HG02678 (cell line): Measurements from ENCODE around the gene APOA4.

Experiments
- ATAC-seq: cut with Tn5 transposase; IDR thresholded peaks from one replicate; pipeline ENCODE4 v1.9.1; 2021; ENCODE audit warnings: mild to moderate bottlenecking, moderate library complexity; ENCODE audit not compliant: unreplicated experiment

APOA4 gene

DNA sequence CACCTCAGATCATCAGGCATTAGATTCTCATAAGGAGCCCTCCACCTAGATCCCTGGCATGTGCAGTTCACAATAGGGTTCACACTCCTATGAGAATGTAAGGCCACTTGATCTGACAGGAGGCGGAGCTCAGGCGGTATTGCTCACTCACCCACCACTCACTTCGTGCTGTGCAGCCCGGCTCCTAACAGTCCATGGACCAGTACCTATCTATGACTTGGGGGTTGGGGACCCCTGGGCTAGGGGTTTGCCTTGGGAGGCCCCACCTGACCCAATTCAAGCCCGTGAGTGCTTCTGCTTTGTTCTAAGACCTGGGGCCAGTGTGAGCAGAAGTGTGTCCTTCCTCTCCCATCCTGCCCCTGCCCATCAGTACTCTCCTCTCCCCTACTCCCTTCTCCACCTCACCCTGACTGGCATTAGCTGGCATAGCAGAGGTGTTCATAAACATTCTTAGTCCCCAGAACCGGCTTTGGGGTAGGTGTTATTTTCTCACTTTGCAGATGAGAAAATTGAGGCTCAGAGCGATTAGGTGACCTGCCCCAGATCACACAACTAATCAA, 8.8 kb upstream of the APOA4 start:
- ATAC-seq, result no peak

DNA sequence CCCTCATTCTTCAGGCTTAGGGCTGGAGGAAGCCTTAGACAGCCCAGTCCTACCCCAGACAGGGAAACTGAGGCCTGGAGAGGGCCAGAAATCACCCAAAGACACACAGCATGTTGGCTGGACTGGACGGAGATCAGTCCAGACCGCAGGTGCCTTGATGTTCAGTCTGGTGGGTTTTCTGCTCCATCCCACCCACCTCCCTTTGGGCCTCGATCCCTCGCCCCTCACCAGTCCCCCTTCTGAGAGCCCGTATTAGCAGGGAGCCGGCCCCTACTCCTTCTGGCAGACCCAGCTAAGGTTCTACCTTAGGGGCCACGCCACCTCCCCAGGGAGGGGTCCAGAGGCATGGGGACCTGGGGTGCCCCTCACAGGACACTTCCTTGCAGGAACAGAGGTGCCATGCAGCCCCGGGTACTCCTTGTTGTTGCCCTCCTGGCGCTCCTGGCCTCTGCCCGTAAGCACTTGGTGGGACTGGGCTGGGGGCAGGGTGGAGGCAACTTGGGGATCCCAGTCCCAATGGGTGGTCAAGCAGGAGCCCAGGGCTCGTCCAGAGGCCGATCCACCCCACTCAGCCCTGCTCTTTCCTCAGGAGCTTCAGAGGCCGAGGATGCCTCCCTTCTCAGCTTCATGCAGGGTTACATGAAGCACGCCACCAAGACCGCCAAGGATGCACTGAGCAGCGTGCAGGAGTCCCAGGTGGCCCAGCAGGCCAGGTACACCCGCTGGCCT, 7.2 kb upstream of the APOA4 start:
- no peak for ATAC-seq

GRCh38 chr11:116829525-116830183, 6.5 kb upstream of the APOA4 start, which contains the start of gene APOC3:
Gene APOC3 (plus strand): TSS chr11:116829907. CDS start chr11:116830583, 676 bp downstream.
- no peak for ATAC-seq

GRCh38 chr11:116828632-116829524, 5.8 kb upstream of the APOA4 start:
- no peak for ATAC-seq

DNA sequence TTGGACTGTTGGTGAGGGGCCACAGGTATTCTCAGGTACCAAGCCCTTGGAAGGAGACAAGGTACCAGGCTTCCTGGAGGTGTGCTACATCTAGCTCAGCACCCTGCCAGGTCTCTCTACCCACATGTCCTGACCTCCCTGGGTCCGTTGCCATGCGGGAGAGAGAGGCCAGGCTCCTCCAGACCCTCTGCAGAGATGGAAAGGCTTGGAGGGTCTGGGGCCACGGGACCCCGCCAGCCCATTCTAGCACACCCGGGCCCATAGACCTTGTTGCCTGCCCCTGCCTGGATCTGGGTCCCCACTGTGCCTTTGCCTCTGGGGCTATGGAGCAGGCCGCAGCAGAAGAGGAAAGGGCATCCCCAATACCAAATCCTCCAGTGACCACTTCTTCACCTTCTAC, 4.4 kb upstream of the APOA4 start:
- ATAC-seq, result no peak

- ATAC-seq, result no peak
Observed at GRCh38 chr11:116826751-116827431, 3.8 kb upstream of the APOA4 start.

- no peak for ATAC-seq
Observed at GRCh38 chr11:116825854-116826750, 3.0 kb upstream of the APOA4 start.

- ATAC-seq, result no peak
Observed at GRCh38 chr11:116825434-116825833, 2.3 kb upstream of the APOA4 start.

DNA sequence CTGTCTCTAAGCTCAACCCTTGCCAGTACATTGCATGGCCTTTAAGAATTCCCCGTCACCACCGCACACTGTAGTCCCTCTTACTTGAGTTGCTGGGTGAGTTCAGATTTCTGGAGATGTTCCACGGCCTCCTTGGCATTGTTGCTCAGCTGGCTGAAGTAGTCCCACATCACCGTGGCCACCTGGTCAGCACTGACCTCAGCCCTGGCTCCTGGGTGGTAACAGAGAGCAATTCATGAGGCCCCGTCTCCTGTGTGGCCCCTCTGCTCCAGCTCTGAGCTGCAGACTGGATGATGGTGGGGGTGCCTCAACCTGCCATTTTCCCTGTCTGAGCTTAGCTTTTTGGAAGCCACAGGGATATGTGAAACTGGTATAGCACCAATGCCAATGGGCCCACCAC, 529 bp downstream of the APOA4 start:
- no peak for ATAC-seq

GRCh38 chr11:116821050-116821918, 1.8 kb downstream of the APOA4 start:
- no peak for ATAC-seq

DNA sequence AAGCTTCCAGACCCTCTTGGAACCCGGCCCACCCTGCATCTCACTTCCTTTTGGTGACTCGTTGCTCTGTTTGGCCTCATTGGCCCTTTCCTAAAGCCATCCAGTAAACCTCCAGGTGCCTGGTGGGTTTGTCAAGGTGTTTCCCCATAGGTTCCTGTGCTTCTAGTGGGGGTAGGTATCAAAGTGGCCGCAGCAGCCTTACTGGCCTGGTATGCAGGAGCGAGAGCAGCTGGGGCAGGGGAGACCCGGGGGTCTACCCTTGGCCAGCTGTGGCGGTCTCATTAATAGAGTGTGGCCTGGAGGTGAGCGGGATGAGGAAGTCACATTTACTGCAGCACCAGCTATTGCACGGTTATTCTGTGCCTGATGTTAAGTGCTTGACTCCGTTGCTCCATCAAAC, 4.1 kb downstream of the APOA4 start:
- no peak for ATAC-seq

DNA sequence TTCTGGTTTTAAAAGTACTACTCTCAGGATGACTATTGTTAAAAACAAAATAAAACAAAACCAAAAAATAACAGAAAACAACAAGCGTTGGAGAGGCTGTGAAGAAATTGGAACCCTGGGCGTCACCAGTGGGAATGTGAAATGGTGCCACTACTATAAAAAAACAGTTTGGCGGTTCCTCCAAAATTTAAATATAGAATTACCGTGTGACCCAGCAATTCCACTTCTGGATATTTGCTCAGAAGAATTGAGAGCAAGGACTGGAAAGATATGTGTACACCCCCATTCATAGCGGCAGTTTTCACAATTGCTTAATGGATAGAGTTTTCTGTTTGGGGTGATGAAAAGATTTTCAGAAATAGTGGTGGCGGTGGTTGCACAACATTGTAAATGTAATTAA, 8.6 kb downstream of the APOA4 start:
- ATAC-seq, result no peak

DNA sequence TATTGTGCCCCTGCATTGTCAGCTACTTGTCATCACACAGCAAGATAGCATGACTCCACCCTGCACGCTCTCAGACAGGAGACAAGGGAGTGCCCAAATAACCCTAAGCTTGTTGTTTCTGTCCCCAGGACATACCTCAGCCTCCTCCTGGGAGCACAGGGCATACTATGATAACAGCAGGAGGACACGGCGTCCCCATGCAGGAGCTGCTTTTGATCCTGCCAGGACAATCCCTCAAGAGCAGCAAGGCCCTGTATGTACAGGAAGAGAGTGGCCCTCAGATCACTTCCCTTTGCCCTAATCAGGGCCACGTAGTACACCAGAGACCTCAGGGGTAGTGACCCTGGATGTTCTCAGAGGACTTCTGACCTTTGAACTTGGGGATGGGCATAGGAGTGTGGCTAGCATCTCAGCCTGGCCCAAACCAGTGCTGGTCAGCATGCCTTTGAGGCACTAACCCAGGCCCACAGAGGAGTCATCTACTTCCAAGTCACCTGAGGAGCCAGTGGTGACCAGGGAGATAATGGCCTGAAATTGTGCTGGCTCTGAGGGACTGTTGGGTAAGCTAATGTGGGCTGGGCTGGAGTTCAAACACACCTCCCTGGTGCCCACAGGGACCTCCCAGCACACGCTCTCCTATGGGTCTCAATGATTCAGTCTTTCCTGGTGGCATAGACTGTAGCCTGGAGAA, 9.2 kb downstream of the APOA4 start:
- no peak for ATAC-seq

- no peak for ATAC-seq
Observed at GRCh38 chr11:116813170-116813569, 9.9 kb downstream of the APOA4 start.

DNA sequence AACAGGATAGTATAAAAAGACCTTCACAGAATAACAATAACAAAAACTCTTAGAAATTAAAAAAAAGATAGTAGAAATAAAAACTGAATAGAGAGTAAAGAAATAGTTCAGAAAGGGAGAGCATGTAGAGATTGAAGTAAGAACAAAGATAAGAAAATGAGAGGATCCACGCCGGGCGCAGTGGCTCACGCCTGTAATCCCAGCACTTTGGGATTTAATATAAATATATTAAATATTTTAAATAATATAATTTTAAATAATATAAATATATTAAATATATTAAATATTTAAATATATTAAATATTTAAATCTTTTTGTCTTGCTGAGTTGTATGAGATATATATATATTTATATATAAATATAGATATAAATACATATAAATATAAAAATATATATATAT, 11.0 kb downstream of the APOA4 start:
- no peak for ATAC-seq

- ATAC-seq, result no peak
Observed at GRCh38 chr11:116811194-116811593, 11.9 kb downstream of the APOA4 start.

DNA sequence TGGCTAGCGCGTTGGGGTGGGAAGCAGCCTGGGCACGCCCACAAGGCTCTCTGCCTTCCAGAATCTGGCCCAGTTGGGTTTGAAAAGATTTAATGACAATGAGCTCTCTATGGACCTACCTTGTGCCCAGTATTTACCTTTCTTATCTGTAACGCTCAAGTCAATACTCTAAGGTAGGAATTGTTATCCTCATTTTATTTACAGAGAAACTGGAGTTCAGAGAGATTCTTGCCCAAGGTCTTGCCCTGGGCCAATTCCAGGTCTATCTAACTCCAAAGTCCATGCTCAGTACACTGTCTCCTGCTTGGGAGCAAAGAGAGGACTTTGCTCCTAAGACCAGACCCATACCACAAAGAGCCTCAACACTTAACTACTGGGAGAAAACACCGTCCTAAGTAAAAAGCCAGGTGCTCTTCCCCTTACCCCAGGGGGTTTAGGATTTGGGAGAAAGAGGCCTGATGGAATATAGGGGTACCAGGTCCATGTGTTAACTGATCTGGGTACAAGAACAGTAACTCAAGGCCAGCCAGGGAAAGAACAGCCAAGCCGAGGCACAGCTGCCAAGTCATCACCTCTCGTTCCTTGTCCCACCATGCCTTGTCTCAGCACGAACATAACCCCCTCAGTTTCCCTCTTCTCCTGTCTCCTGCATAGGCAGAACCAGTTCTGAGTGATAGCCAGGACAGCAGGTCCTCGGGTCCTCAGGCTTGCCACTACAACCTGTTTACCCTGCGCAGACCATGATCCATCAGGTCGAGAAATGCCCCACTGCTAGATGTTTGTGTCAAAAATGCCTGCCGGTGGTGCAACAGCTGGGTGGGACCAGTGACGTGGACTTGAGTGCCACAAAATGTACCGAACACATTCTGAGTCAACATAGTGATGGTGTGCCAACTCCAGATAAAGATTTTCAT, 14.6 kb downstream of the APOA4 start:
- ATAC-seq, result no peak
